GM18861 (cell line): ENCODE measurements around the gene MAGI2.

Experiments
- ATAC-seq: cut with Tn5 transposase; IDR thresholded peaks from one replicate; pipeline ENCODE4 v1.9.1; 2021; ENCODE audit not compliant: unreplicated experiment

Gene MAGI2

GRCh38 chr7:78207269-78207668 is 1246.2 kb downstream of the MAGI2 start:
- ATAC-seq: no peak

- no peak for ATAC-seq
These were observed 1246.7 kb downstream of the MAGI2 start for GRCh38 chr7:78206769-78207168.

- ATAC-seq: no peak
These were observed 1250.3 kb downstream of the MAGI2 start for GRCh38 chr7:78203042-78203720.

- no peak for ATAC-seq
These were observed 1254.7 kb downstream of the MAGI2 start for GRCh38 chr7:78198756-78199155.

- peak; percentile 85 for ATAC-seq
These were observed 1256.0 kb downstream of the MAGI2 start for GRCh38 chr7:78197447-78197846.

- no peak for ATAC-seq
These were observed 1258.2 kb downstream of the MAGI2 start for GRCh38 chr7:78195281-78195680.

GRCh38 chr7:78194611-78195010 is 1258.9 kb downstream of the MAGI2 start:
- ATAC-seq: no peak

- no peak for ATAC-seq
These were observed 1261.9 kb downstream of the MAGI2 start for GRCh38 chr7:78191475-78192079.

GRCh38 chr7:78189762-78190161 is 1263.7 kb downstream of the MAGI2 start:
- ATAC-seq: no peak

- no peak for ATAC-seq
These were observed 1268.2 kb downstream of the MAGI2 start for GRCh38 chr7:78185149-78185745.

GRCh38 chr7:78184299-78184698 is 1269.2 kb downstream of the MAGI2 start:
- no peak for ATAC-seq

GRCh38 chr7:78179827-78180477 is 1273.5 kb downstream of the MAGI2 start:
- no peak for ATAC-seq

- no peak for ATAC-seq
These were observed 1274.3 kb downstream of the MAGI2 start for GRCh38 chr7:78179211-78179610.

- no peak for ATAC-seq
These were observed 1275.1 kb downstream of the MAGI2 start for GRCh38 chr7:78178319-78178718.

GRCh38 chr7:78176171-78176570 is 1277.3 kb downstream of the MAGI2 start:
- ATAC-seq: no peak

GRCh38 chr7:78175330-78176100 is 1278.0 kb downstream of the MAGI2 start:
- ATAC-seq: no peak

GRCh38 chr7:78173666-78174065 is 1279.8 kb downstream of the MAGI2 start:
- no peak for ATAC-seq

- no peak for ATAC-seq
These were observed 1280.4 kb downstream of the MAGI2 start for GRCh38 chr7:78172933-78173591.

- no peak for ATAC-seq
These were observed 1281.2 kb downstream of the MAGI2 start for GRCh38 chr7:78172267-78172757.

- no peak for ATAC-seq
These were observed 1282.1 kb downstream of the MAGI2 start for GRCh38 chr7:78171398-78171797.
